Mucosa of stomach (tissue), 1 donor: ENCODE measurements around the gene EHD1.

Experiments
- H3K27me3 ChIP-seq: one replicate; pipeline ENCODE4 v1.7.0; 2013; ENCODE audit warnings: mild to moderate bottlenecking, low read length; ENCODE audit not compliant: control insufficient read depth, insufficient read depth
- H3K36me3 ChIP-seq: one replicate; pipeline ENCODE4 v1.7.0; 2013; ENCODE audit warnings: low read length; ENCODE audit not compliant: control insufficient read depth, insufficient read depth
- H3K4me1 ChIP-seq: one replicate; pipeline ENCODE4 v1.7.0; 2013; ENCODE audit warnings: mild to moderate bottlenecking, low read length; ENCODE audit not compliant: control insufficient read depth, insufficient read depth
- H3K4me3 ChIP-seq: one replicate; pipeline ENCODE4 v1.7.0; 2013; ENCODE audit warnings: low read length
- H3K9ac ChIP-seq: one replicate; pipeline ENCODE4 v1.7.0; 2013; ENCODE audit warnings: mild to moderate bottlenecking, low read length, moderate library complexity
- H3K9me3 ChIP-seq: one replicate; pipeline ENCODE4 v1.7.0; 2013; ENCODE audit warnings: mild to moderate bottlenecking, low read length, moderate library complexity; ENCODE audit not compliant: control insufficient read depth
- donor health status: Pancreatic carcinoma.

The EHD1 gene

DNA sequence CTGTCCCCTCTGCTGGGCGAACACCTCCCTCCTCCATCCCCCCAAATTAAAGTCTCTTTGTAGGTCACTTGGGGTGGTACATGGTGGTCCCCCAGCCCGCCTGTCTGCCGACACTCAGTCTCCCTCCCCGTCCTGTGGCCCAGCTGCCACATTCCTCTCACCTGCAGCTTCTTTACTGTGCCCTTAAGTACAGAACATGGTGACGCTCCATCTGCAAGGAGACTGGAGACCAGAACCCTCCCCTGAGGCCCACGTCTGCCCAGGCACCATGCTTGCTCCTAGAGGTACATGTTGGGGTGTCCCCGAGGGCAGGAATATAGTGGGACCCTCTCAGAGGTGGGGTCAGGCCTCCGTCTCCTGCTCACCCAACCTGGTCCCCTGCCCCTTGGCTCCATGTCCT, 5.6 kb upstream of the EHD1 start:
- Histone ChIP-seq H3K9me3 (no peaks in the 10 kb centered on the region), H3K4me3 (no peak overlapping the region), H3K4me1 (peaks cover 46% of the 10 kb centered on the region), H3K27me3 (no peaks in the 10 kb centered on the region), H3K36me3 (no peaks in the 10 kb centered on the region), H3K9ac (no peak overlapping the region)

DNA sequence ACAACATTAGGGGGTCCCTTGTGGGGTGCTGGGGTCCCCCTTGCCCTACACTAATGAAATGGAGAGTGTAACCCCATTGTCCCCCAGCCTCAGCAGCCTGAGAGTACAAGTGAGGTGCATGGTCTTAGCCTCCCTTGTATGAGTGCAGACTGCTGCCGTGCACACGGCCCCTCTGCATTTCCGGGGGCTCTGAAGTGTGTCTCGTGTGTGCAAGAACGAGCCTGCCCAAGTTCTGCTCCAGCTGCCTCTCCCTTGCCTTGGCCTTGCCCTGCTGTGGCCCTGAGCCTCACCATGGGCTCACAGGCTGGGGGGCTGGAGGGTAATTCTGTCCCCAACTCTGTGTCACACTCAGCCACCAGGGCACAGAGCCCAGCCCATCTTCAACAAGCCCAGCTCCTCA, 5.2 kb upstream of the EHD1 start:
- Histone ChIP-seq H3K27me3 (no peaks in the 10 kb centered on the region), H3K4me3 (no peak overlapping the region), H3K36me3 (no peaks in the 10 kb centered on the region), H3K9me3 (no peaks in the 10 kb centered on the region), H3K9ac (no peak overlapping the region), H3K4me1 (peaks cover 42% of the 10 kb centered on the region)

DNA sequence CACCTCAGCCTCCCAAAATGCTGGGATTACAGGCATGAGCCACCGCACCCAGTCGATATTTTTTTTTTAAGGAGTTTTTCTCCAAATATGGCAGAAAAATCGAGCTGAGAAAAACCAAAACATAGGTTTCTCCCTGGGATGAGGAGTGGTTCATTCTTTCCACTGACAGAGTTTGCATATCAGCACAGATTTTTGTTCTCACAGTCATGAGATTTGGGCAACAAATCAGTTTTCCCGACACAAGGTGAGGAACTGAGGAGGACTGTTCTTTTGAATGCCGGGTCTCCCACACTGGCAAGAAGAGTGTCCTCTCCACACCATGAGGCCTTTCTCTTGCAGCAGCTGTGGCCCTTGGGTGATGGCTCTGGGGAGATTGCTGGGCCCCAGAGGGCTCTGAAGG, 3.8 kb upstream of the EHD1 start:
- Histone ChIP-seq H3K4me3 (no peak overlapping the region), H3K9me3 (no peaks in the 10 kb centered on the region), H3K36me3 (no peaks in the 10 kb centered on the region), H3K4me1 (peaks cover 28% of the 10 kb centered on the region), H3K9ac (no peak overlapping the region), H3K27me3 (no peaks in the 10 kb centered on the region)

DNA sequence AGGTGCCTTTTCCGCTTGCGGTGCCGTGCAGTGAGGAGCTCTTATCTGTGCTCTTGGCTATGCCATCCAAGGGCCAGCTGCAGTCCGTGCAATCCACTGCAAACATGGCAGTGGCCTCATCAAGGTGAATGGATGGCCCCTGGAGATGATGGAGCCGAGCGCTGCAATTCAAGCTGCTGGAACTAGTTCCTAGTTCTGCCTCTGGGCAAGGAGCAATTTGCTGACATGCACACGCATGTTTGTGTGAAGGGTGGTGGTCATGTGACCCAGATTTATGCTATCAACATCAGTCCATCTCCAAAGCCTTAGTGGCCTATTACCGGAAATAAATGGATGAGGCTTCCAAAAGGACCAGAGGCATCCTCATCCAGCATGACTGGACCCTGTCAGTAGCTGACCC, 3.1 kb upstream of the EHD1 start:
- H3K27me3 ChIP-seq, result no peaks in the 10 kb centered on the region
- no peaks in the 10 kb centered on the region for H3K9me3 ChIP-seq
- H3K4me1 ChIP-seq, result peaks cover 27% of the 10 kb centered on the region

DNA sequence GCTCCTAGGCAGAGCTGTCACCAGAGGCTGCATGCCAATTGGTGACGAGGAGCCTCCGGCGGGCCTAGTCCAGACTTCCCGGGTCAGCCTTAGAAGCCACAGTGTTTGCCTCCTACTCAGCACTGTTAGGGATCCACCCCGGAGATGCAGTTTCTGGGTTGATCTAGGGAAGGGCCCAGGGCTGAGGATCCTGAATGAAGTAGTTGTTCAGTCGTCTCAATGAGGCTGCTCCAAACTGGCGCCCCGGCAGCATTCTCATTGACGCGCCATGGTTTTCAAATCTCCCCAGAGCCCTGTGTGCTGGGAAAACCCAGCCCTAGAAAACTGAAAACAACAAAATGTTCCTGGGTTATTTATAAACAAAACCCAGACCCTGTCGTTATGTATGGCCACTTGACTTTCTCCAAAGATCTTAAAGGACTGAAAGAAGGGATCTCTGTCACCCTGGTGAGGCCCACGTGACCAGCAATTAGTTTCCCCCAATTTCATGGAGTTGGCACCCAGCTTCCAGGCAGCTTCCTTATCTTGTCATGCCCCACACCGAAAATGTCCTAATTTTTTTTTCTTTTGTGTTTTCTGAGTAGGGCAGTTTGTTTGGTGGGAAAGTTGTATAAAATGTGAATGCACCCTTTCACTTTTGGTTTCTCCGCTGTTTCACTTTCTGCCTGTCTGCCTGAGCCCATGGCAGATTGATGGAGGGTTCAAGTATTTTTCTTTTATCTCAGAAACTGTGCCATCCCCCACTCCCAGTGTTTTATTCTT, 2.0 kb upstream of the EHD1 start:
- Histone ChIP-seq H3K27me3 (no peaks in the 10 kb centered on the region), H3K9me3 (no peaks in the 10 kb centered on the region), H3K36me3 (no peaks in the 10 kb centered on the region), H3K4me3 (no peak overlapping the region), H3K4me1 (peaks cover 26% of the 10 kb centered on the region), H3K9ac (no peak overlapping the region)

More for the DNA sequence above, 3.1 kb upstream of the EHD1 start:
- no peaks in the 10 kb centered on the region for H3K36me3 ChIP-seq
- H3K4me3 ChIP-seq, result no peak overlapping the region
- no peak overlapping the region for H3K9ac ChIP-seq

DNA sequence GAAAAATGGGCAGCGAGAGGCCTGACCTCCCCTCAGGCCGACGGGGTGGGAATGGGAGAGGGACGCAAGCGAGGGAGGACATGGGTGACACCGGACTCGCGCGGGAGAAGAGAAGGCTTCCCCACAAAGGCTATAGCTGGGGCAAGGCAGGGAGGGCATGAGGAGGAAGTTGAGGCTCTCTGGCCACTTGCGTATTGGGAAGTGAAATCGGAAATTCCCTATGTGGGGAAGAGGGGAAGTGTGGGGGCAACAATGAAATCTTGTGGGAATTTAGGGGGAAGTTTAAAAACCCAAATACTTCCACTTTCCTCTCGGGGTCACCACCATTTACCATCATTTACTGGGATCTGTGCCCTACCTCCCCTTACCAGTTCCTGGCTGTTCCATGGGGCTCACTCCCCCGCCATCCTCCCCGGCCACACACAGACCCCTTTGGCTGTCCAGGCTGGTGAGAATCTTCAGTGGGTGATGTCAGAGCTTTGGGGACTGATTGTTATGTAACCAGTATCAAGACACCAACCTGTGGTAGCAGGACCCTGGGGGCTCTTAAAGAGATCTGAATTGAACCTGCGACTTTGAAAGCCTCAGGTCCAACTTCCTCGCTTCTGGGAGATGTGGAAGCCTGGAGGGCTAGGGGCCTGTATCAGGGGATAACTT, 951 bp upstream of the EHD1 start:
- no peaks in the 10 kb centered on the region for H3K27me3 ChIP-seq
- no peaks in the 10 kb centered on the region for H3K36me3 ChIP-seq
- H3K9me3 ChIP-seq, result no peaks in the 10 kb centered on the region
- peak overlapping the region; percentile 94 for H3K9ac ChIP-seq
- peaks cover 24% of the 10 kb centered on the region for H3K4me1 ChIP-seq
- peak overlapping the region; percentile 73 for H3K4me3 ChIP-seq

DNA sequence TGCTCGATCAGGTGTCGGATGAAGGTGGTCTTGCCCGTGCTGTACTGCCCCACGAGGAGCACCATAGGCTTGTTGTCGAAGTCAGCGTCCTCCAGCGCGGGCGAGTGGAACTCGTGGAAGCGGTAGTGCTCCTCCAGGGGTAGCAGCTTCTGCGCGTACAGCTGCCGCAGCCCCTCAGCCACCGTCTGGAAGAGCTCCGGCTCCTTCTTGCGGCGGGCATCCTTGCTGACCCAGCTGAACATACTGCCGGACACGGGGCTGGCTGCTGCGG, 263 bp downstream of the EHD1 start:
- peak overlapping the region; percentile 82 for H3K9ac ChIP-seq
- peak overlapping the region; percentile 36 for H3K4me3 ChIP-seq
- H3K4me1 ChIP-seq, result peaks cover 24% of the 10 kb centered on the region
- no peaks in the 10 kb centered on the region for H3K9me3 ChIP-seq
- H3K36me3 ChIP-seq, result no peaks in the 10 kb centered on the region
- no peaks in the 10 kb centered on the region for H3K27me3 ChIP-seq

DNA sequence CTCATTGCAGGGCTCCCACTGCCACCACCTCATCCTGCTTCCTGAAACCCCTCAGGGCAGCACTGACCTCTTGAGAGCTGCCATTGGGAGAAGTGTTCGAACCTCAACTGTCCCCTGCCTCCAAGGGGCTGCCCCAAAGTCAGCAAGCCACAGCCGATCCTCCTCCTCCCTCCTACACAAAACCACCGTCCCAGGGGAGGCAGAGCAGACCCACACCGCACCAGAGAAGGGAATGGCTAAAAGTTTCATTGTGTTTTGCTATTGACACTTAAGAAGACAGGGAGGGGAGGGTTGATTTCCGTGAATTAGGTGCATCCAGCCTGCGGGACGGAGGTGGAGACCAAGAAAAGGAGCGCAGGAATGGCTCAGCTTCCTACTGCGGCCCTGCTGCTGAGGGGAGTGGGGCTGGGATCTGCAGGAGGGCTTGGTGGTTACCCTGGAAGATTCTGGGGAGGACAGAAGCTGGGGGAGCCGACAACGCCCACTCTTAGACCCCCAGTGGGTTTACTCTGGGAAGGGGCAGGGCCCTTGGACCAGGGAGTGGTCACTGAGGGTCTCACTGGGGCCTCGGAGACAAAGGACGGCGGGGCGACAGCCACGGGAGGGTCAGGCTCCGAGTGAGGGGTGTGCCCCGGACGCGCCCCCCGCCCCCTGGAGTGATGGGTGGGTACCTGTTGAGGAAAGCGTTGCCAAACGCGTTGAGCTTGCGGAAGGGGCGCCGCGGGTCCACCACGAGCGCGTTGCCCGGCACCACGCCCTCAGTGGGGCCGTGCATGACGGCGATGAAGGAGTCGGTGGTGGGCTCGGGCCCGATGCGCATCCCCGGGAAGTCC, 815 bp downstream of the EHD1 start:
- peak overlapping the region; percentile 82 for H3K9ac ChIP-seq
- peak overlapping the region; percentile 36 for H3K4me3 ChIP-seq
- H3K36me3 ChIP-seq, result no peaks in the 10 kb centered on the region
- no peaks in the 10 kb centered on the region for H3K27me3 ChIP-seq
- no peaks in the 10 kb centered on the region for H3K9me3 ChIP-seq
- peaks cover 28% of the 10 kb centered on the region for H3K4me1 ChIP-seq

DNA sequence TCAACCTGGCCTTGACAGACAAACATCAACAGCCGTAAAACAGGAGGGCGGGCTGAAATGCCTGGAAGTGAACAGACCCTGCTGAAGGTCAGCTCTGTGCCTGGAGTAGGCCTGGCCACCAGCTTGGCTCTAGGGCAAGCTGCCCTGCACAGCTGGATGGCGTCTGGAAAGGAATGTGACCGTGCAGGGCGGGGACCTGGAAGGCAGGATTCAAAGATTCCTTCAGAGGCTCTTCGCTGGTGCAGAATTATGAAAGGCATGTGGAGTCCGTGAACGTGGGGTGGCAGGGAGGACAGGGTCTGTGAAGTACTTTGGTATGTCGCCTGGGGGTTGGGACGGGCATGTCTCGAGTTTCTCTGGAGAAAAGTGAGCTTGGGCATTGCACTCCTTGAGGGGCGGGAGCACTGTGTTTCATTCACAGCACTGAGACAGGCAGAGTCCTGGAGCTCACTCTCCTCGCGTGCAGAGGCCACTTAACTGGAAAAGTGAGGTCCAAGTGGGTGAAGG, 1.5 kb downstream of the EHD1 start:
- no peaks in the 10 kb centered on the region for H3K27me3 ChIP-seq
- no peaks in the 10 kb centered on the region for H3K9me3 ChIP-seq
- H3K4me3 ChIP-seq, result peak overlapping the region; percentile 36
- peaks cover under 1% of the 10 kb centered on the region for H3K36me3 ChIP-seq
- H3K9ac ChIP-seq, result peak overlapping the region; percentile 82
- peaks cover 34% of the 10 kb centered on the region for H3K4me1 ChIP-seq

DNA sequence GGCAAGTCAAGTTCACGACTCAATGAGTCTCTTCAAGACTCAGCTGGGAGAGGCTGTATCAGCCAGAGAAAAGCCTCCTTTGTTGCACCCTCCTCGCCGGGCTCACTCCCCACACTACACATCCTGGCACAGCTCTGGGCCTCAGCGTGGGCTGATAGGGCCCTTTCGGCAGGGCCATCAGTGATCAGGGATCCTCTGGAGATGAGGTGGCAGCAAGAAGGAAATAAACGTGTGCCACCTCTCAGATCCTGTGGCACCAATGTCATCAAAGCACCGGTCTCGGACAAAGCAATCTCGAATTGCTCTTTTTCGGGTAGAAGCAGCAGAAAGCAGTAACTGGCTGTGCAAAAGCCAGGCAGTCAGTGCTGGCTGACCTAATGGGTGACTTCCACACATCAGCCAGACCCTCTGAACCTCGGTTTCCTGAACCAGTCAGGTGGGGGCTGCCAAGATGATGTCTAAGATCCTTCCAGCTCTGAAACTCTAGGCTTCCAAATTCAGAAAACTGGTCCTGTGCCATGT, 2.1 kb downstream of the EHD1 start:
- Histone ChIP-seq H3K4me1 (peaks cover 40% of the 10 kb centered on the region), H3K4me3 (peak overlapping the region; percentile 36)

DNA sequence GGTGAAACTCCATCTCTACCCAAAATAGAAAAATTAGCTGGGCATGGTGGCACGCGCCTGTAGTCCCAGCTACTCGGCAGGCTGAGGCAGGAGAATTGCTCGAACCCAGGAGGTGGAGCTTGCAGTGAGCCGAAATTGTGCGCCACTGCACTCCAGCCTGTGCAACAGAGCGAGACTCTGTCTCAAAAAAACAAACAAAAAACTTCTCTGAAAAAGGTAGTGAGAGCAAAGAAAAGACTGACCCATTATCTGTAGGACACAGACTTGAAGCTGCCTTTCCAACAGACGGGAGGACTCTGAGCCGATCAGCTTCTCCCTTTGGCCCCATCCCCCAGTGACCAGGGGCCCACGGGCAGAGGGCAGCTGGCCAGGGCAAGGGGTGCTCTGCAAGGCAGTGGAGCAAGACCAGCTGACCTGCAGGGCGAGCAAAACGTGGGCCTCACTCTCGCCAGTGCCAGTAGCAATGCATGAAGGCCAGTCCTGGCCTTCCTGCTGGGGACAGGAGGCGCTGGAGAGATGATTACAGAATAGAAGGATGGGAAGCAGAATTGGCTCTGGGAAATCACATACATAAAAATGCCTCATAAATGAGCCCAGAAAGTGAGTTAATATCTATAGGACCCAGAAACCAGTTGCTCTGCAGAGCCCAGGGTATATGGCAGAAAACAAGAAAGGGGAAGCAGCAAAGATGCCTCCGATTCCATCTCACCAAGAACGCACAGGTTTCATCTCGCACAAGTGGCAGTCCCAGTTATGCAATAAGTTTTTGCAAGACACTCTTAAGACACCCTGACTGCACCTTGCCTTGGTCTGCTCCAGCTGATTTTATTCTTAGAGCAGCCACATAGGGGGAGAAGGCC, 2.8 kb downstream of the EHD1 start:
- Histone ChIP-seq H3K4me3 (no peak overlapping the region), H3K36me3 (peaks cover 7% of the 10 kb centered on the region), H3K4me1 (peaks cover 46% of the 10 kb centered on the region), H3K27me3 (no peaks in the 10 kb centered on the region), H3K9ac (peak overlapping the region; percentile 82), H3K9me3 (no peaks in the 10 kb centered on the region)

More for the DNA sequence above, 2.1 kb downstream of the EHD1 start:
- H3K36me3 ChIP-seq, result peaks cover 6% of the 10 kb centered on the region
- peak overlapping the region; percentile 82 for H3K9ac ChIP-seq
- H3K27me3 ChIP-seq, result no peaks in the 10 kb centered on the region
- no peaks in the 10 kb centered on the region for H3K9me3 ChIP-seq
